ENCODE measurements around the gene UBE2L5. TPM values are rescaled to one million over a fixed set of nuclear protein-coding genes. Genes with fewer than 3 reads are reported as not detected.

Gene UBE2L5
- total RNA-seq, 1 donor from 2014 or later = not detected

- intact Hi-C loops (cut with micrococcal nuclease) = no loop called here
Measured at GRCh38 chr13:30403456-30403855, 18.8 kb upstream of the UBE2L5 start.

- intact Hi-C loops (cut with micrococcal nuclease) = no loop called here
Measured at GRCh38 chr13:30404207-30404606, 18.1 kb upstream of the UBE2L5 start.

GRCh38 chr13:30406779-30407416 is 15.4 kb upstream of the UBE2L5 start:
- intact Hi-C loops (cut with micrococcal nuclease) = loop anchor here (5.0 kb wide), 1 partner anchor 335 kb away; no protein-coding TSS in a partner anchor

- intact Hi-C loops (cut with micrococcal nuclease) = loop anchor here (1.0 to 5.0 kb wide), 12 partner anchors 13 to 394 kb away; partner anchors contain the start of genes HMGB1, UBE2L5 and USPL1
Measured at GRCh38 chr13:30408319-30409101, 13.8 kb upstream of the UBE2L5 start.

- intact Hi-C loops (cut with micrococcal nuclease) = loop anchor here (2.0 to 5.0 kb wide), 2 partner anchors 332 to 393 kb away; no protein-coding TSS in a partner anchor
Measured at GRCh38 chr13:30409886-30410704, 12.2 kb upstream of the UBE2L5 start.

DNA sequence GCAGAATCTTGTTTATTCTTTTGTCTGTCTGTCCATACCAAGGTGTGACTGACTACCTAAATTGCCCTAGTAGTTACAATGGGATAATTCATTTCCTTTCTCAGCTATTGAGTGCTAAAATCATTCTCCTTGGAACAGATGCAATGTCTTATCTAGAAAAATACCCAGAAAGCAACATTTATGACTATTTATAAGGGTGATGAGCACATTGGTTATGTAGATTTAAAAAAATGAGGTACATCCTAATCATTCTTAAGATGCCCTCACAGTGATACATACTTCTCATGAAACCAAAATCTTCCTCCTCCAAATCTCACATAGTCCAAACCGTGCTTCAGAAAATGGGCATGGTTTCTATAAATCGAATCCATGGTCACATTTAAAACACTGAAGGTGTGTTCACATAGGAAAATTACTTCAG is 11.6 kb upstream of the UBE2L5 start:
- intact Hi-C loops (cut with micrococcal nuclease) = no loop called here

DNA sequence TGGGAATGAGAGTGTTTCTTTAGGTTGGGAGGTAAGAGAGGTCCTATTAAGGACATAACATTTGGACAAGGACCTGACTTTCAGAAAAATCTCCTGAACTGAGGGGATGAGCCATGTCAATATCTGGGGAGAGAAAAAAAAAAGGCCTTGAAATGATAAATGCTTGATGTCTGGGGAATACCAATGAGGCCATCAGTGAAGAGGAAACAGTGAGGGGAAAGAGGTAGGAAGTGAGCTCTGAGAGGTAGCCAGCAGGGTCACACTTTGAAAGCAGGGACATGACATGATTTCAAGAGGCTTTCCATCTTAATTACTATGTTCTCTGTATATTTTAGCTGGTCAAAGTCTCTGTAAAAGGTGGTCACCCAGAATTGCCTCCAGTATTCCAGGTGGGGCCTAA is 9.9 kb upstream of the UBE2L5 start:
- intact Hi-C loops (cut with micrococcal nuclease) = no loop called here

DNA sequence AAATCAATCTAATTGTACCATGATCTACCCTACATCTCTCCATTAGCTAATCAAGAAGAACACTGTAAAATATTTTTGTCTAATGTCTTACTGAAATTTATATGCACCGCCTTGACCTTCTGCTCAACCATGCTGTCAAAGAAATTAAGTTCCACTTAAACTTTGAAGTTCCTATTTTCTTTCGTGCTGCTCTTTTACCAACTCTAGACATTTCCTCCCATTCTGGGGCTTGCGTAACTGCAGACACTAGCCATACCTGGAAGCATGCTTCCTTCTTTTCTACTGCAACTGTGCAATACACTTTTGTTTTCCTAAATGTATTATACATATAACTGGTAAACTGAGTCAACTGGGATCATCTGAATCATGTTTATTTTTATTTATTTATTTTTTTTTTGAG is 8.5 kb upstream of the UBE2L5 start:
- intact Hi-C loops (cut with micrococcal nuclease) = no loop called here

- intact Hi-C loops (cut with micrococcal nuclease) = no loop called here
Measured at GRCh38 chr13:30415430-30416030, 6.8 kb upstream of the UBE2L5 start.

DNA sequence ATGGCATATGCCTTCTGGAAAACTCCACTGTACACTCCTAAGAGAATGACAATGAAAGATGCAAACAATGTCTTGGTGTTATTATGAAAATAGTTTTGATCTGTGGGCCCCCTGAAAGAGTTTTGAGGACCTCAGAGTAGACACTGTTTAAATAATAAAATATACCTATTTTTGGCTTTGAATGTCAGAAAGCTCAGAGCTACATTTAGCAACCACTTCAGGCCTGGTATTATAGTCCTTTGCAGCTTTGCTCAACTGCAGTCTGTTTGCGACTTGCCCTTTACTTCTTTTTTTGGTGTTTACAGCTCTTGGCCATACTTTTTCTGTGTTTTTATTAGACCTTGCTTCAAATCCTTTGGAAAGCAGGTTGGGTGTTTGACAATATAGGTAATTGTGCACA is 5.8 kb upstream of the UBE2L5 start:
- intact Hi-C loops (cut with micrococcal nuclease) = no loop called here

DNA sequence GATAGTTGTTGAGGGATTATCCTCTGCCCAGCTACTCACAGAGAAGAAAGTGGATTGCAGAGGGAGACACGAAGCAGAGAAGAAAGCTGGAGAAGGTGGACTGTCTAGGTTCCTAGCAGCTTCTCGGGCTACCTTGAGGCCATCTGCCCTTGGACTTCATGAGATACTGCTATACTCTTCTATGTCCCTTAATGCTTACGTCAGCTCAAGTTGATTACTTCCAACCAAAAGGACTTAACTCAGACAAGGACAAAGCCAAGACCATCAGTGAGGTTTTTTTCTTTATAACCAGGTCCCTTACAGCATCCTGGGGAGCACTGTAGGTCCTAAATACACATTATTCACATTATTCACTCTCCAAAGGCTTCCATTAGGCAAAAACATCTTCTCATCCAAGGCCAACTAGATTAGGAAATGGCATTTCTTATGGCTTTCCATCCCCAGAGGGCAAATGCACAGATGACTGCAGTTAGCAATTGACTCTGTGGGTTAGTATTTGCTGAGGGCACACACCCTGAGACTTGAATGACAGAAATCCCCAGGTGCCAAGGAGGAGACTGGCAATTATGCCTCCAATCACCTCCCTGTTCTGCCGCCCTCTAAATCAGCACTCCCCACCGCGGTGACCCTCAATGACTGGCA is 4.1 kb upstream of the UBE2L5 start:
- intact Hi-C loops (cut with micrococcal nuclease) = no loop called here

GRCh38 chr13:30418717-30419459 is 3.4 kb upstream of the UBE2L5 start:
- intact Hi-C loops (cut with micrococcal nuclease) = no loop called here

DNA sequence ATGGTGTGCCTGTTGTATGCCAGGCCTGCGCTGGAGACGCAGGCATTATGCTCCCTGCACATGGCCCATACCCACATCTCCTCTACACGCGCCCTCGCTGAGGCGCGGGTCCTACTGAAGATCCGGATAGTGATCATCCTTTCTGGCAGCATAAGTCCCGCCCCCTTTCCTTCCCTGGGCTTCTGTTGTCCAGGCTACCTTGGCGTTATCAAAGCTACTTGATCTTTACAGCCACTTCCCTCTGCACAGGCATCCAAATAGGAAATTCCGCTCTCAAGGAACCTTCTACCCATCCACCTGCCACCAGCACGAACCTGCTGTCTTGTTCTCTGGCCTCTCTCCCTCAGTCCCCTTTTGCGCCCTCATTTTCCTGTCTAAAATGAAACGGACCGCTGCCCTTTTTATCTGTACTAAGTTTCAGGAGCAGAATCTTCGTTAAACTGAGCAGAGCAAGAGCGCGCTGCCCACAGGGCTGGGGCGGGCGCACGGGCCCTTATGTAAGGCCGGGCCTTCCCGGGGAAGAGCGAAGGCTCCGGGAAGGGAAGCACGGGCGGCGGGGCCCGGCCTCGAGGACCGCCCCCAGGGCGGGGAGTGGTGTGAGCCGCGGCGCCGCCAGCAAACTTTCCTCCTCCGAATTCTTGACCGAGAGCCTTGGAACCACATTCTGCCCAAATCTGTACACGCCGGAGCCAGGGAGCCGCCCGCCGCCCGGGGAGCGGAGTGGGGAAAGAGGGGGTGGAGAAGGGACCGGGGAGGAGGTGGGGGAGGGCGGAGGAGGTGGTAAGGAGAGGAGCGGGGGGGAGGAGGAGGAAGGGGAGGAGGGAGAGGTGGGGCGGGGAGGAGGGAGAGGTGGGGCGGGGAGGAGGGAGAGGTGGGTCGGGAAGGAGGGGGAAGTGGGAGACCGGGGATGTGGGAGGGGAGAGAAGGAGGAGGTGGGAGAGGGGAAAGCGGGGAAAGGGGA is 920 bp upstream of the UBE2L5 start:
- intact Hi-C loops (cut with micrococcal nuclease) = loop anchor here (1.0 to 10.0 kb wide), 11 partner anchors 13 to 623 kb away; partner anchors contain the start of genes KATNAL1 and USPL1

DNA sequence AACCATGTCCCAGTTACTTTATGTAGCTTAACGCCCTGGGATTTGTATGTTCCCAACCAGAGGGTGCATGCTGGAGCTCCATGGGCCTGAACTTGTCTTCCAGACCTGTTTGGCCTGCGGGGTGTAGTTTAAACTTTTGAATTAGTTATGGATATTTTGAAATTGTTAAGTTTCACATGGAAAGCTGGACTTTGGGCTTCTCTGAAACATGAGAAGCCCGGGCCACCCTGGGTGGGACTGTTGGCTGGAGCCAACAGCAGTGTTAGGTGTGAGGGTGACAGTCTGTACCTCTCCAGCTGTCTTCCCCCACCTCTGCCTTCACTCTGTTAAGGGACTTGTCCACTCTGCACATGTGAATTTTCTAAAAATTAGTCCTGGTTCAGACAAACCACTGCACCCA is 1.6 kb downstream of the UBE2L5 start:
- intact Hi-C loops (cut with micrococcal nuclease) = loop anchor here (5.0 to 10.0 kb wide), 3 partner anchors 148 to 621 kb away; no protein-coding TSS in a partner anchor

GRCh38 chr13:30429235-30429634 is 6.9 kb downstream of the UBE2L5 start:
- intact Hi-C loops (cut with micrococcal nuclease) = loop anchor here (10.0 kb wide), 1 partner anchor 616 kb away; no protein-coding TSS in a partner anchor

- intact Hi-C loops (cut with micrococcal nuclease) = loop anchor here (2.0 to 10.0 kb wide), 2 partner anchors 37 to 615 kb away; no protein-coding TSS in a partner anchor
Measured at GRCh38 chr13:30429721-30430694, 7.7 kb downstream of the UBE2L5 start.

GRCh38 chr13:30431269-30431940 is 9.1 kb downstream of the UBE2L5 start:
- intact Hi-C loops (cut with micrococcal nuclease) = loop anchor here (2.0 kb wide), 1 partner anchor 35 kb away; no protein-coding TSS in a partner anchor
